ENCODE results near the gene ABCE1.

- TF ChIP-seq EZH2 (IDR thresholded peaks at IDR 0.05; ENCODE audit: low read length) (no peak), CTCF (optimal IDR thresholded peaks at IDR 0.05 in 1 of 3, IDR thresholded peaks at IDR 0.05 in 1 of 3, conservative IDR thresholded peaks at IDR 0.05 in 1 of 3; ENCODE audit: extremely low read depth in 1 of 3, insufficient read depth in 2 of 3, low read length in 3 of 3) (no peak)
Observed at GRCh38 chr4:145171911-145172310, 73.8 kb downstream of the ABCE1 start.
